ENCODE measurements around the gene PPEF1. TPM values are rescaled to one million over a fixed set of nuclear protein-coding genes. Genes with fewer than 3 reads are reported as not detected.
A peak's percentile ranks its signal among the peaks of the same experiment; 100 is the strongest.

The PPEF1 gene
- total RNA-seq = 0.38 TPM
- long read RNA-seq = 0 reads

DNA sequence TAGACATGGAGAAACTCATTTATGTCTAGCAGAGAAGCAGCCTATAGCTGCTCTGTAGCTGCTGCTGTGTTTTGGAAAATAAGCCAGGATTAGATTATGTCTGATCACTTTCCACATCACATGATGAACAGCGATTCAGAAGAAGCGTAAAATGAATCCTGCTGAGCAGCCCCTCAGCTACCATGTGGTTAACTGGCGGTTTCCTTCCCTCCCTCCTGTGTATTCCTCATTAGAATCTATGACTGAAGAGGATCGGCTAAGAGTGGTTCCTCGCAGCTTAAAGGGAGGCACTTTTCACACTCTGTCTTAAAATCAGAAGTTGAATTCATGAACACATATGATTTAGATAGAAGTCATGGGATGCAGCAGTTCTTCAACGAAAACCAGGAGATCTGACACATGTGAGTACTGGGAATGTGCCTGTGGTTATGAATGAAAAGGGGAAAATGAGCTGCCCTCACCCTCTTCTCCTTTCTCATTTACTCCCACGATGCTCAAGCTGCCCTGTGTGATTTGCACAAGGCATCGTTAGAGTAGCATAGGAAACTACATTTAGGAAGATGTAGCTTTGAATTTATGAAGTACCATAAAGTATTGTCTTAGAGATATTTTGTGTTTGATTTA, at the start of gene PPEF1:
PPEF1 (plus strand) TSS at position 220 of the 624 bp plus-strand sequence; CDS start at position 356, 136 bp downstream.
- intact Hi-C loops (cut with DNase I) = no loop called here
- DNase-seq (ENCODE audit: missing footprints) = no peak
- ATAC-seq = no peak

DNA sequence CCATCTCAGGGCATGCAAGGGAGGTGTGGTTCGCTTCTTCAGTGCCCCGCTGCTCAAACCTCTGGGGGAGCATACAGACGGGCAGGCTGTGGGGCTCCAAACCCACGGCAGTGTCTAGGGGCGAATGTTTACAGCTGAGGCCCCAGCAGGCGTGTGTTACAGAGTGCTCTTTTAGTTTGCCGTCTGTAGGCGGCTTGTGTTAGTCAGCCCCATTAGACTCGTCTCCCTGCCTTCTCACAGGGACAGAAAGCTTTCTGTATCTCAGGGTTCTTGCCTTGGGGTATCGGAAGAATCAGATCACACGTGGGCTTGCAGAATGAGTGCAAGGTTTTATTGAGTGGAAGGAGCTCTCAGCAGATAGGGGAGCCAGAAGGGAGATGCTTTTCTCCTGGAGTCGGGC, 46.2 kb upstream of the PPEF1 start:
- no peak for ATAC-seq
- no peak for DNase-seq (ENCODE audit: missing footprints)
- intact Hi-C loops (cut with DNase I) = no loop called here

GRCh38 chrX:18664947-18665346, 42.5 kb upstream of the PPEF1 start:
- intact Hi-C loops (cut with DNase I) = no loop called here
- ATAC-seq = no peak

GRCh38 chrX:18666614-18667013, 40.8 kb upstream of the PPEF1 start:
- intact Hi-C loops (cut with DNase I) = no loop called here
- ATAC-seq = no peak
- peak; percentile 64 for DNase-seq (ENCODE audit: missing footprints)

More at GRCh38 chrX:18664947-18665346, 42.5 kb upstream of the PPEF1 start:
- DNase-seq (ENCODE audit: missing footprints) = no peak

DNA sequence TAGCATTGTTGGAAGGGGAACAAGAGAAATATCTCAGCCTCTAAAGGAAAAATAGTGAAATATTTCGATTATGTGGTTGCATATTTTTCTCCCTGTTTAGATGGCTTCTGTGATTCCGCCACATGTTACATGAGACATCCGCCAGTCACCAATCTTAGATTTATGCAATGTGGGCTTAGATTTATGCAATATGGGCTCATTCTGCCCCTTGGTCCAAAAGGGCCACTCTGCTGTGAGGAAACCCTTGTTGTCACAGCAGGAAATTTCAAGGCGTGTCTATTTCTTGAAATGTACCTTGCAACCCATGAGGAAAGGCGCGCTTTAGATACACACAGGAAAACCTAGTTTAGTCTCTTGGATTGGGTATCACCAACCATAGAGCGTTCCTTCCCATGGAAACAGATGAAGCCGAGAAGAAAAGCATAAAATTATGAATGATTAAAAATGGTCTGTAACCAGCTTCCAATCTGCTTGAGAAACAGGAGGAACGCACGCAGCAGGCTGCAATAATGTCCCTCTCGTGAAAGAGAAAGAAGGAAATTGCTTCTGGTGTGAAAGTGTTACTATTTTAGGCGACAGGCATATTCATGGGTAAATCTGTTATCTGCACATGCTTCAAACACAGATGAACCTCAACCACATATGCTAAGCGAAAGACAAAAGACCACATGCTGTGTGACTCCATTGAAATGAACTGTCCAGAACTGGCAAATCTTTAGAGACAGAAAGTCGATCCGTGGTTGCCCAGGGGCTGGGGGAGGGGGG, 39.2 kb upstream of the PPEF1 start:
- ATAC-seq (no peak), DNase-seq (ENCODE audit: missing footprints) (no peak)
- intact Hi-C loops (cut with DNase I) = no loop called here

DNA sequence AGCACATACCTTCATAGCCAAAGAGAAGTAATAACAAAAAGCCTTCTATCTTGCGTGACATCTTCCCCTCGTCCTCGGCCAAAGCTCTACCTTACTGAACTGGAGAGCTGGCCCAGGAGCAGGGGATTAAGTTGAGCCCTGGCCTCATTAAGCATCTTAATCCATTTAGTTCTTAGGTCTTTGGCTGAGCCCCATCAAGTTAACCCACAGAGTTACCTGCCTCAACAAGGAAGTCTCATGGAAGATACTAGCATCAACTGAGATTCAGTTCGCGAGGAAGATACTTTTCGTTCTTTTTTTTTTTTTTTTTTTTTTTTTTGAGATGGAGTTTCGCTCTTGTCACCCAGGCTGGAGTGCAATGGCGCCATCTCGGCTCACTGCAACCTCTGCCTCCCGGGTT, 35.4 kb upstream of the PPEF1 start, which contains the start of gene RS1:
RS1 (minus strand) TSS at position 101 of the 400 bp plus-strand sequence; CDS start at position 61, 40 bp downstream.
- DNase-seq (ENCODE audit: missing footprints) (no peak), ATAC-seq (no peak)
- intact Hi-C loops (cut with DNase I) = loop anchor here (5.0 kb wide), 2 partner anchors 200 to 215 kb away; no protein-coding TSS in a partner anchor

DNA sequence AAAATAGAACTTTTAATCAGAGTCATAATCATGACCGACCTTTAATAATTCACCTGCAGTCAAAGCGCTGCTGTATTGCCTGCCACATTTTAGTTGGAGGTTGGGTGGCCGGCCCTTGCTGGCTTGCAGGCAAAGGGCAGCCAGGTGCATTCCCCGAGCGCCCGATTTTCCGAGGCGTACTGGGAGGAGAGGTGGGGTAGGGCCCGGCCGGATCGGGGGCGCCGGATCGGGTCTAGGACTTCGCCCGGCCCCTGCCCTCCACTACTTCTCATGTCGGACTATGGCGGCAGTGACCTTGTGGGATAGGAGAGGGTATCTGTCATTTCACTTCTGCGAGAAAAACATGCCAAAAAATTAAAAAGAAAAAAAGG, 33.0 kb upstream of the PPEF1 start:
- no peak for DNase-seq (ENCODE audit: missing footprints)
- intact Hi-C loops (cut with DNase I) = loop anchor here (5.0 kb wide), 2 partner anchors 198 to 213 kb away; no protein-coding TSS in a partner anchor
- peak; percentile 59 for ATAC-seq

- peak; percentile 93 for ATAC-seq
- intact Hi-C loops (cut with DNase I) = loop anchor here (5.0 kb wide), 4 partner anchors 92 to 248 kb away; partner anchors contain the start of gene CDKL5
- peak; percentile 87 for DNase-seq (ENCODE audit: missing footprints)
Measured at GRCh38 chrX:18674788-18675735, 32.4 kb upstream of the PPEF1 start.

DNA sequence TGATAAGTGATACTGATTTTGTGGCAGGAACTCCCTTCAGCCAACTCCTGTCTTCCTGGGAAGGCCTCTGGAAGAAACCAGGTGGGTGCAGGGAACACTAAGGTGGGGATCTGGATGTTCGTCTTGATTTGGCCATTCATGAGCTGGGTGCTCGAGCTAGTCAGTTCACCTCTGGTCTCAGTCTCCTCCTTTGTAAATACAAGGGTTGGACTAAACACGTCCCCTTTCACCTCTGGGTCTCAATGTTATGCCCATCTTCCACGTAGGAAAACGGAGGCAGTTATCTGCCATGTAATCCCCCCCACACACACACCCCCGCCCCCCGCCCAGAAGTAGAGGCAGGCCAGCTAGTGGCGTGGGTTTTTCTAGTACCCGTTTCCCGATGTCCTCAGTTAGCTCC, 31.4 kb upstream of the PPEF1 start:
- ATAC-seq = no peak
- intact Hi-C loops (cut with DNase I) = loop anchor here (5.0 kb wide), 2 partner anchors 91 to 249 kb away; partner anchors contain the start of gene CDKL5
- no peak for DNase-seq (ENCODE audit: missing footprints)

GRCh38 chrX:18676470-18676869, 31.0 kb upstream of the PPEF1 start:
- ATAC-seq = no peak
- no peak for DNase-seq (ENCODE audit: missing footprints)
- intact Hi-C loops (cut with DNase I) = loop anchor here (5.0 kb wide), 2 partner anchors 91 to 249 kb away; partner anchors contain the start of gene CDKL5

- intact Hi-C loops (cut with DNase I) = loop anchor here (5.0 kb wide), 2 partner anchors 90 to 250 kb away; partner anchors contain the start of gene CDKL5
- ATAC-seq (no peak), DNase-seq (ENCODE audit: missing footprints) (no peak)
Measured at GRCh38 chrX:18677161-18677869, 30.1 kb upstream of the PPEF1 start.

DNA sequence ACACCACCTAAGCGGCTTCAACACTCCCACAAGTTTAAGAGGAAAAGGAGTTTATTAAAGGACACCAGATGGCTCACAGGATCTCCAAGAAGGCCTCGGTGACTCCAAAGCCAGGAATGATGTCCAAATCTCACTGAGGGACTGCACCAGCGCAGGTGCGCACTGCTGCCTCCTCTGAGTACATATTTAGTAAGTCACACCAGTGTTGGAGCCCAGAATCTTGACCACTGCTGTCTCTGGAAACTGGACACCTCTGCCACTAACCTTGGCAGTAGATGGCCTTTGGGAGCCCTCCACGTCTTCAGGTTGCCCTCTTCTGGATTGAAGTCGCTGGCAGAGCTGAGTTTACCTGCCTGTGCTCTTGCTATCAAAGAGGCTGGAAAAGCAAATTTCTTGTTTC, 25.4 kb upstream of the PPEF1 start:
- intact Hi-C loops (cut with DNase I) = no loop called here

GRCh38 chrX:18682979-18683387, 24.5 kb upstream of the PPEF1 start:
- intact Hi-C loops (cut with DNase I) = no loop called here
- ATAC-seq = no peak
- no peak for DNase-seq (ENCODE audit: missing footprints)

More for the DNA sequence above, 25.4 kb upstream of the PPEF1 start:
- ATAC-seq (no peak), DNase-seq (ENCODE audit: missing footprints) (no peak)

DNA sequence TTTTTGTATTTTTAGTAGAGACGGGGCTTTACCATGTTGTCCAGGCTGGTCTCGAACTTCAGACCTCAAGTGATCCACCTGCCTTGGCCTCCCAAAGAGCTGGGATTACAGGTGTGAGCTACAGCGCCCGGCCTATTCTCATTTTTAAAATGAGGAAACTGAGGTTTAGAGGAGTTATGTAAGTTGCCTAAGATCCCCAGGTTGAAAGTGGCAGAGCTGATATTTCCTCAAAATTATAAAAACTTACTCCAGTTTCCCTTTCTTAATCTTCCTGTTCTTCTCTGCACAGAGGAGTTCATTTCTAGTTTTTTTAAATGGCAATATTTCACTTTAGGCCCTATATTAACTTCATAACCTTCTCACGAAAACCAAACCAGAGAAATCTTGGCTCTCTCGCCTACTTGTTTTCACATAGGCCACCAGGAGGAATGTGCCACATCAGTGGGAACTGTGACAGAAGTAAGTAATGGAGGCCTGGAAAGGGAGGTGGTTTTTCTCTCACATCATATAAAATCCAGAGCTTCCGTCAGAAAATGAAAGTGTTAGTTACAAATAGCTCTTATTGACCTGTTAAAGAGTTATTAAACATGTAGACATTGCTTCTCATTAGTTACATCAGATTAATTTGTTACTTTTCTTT, 19.5 kb upstream of the PPEF1 start:
- intact Hi-C loops (cut with DNase I) = no loop called here
- ATAC-seq = no peak
- DNase-seq (ENCODE audit: missing footprints) = no peak

DNA sequence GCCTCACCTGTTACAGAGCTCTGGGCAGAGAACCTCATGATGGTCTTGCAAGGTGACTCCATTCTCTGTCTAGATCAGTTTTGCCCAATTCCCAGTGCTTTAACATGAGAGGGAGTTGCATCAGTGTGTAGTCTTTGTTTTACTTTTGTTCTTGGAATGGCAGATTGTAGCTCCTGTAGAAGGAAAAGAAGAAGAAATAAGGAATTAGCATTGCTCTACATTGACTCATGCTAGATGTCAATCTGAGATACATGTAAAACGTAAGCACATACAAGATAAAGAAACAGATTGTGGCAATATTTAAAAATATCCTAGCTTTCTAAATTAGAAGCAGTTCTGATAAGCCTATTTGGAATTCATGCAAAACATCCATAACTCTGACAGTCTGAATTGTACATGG, 16.0 kb upstream of the PPEF1 start:
- ATAC-seq (no peak), DNase-seq (ENCODE audit: missing footprints) (no peak)
- intact Hi-C loops (cut with DNase I) = no loop called here

- DNase-seq (ENCODE audit: missing footprints) (no peak), ATAC-seq (no peak)
- intact Hi-C loops (cut with DNase I) = no loop called here
Measured at GRCh38 chrX:18692541-18692940, 14.9 kb upstream of the PPEF1 start.

DNA sequence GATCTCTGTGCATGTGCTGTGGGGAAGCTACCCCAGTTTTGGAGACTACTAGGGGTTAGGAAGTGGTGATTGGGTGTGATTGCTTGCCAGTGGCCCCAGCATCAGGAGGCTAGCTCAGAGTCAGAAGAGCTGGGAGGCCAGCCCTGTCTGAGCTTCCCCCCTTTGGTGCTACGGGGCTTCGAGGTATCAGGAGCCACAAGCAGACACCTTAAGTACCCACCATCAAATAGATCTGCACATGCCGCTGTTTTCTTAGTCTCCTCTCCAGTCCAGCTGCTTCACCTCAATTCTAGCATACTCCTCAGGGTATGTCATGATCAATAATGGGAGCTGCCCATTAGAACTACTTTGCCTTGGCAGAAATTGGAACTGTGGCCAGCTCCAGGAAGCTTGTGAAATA, 10.8 kb upstream of the PPEF1 start:
- ATAC-seq (no peak), DNase-seq (ENCODE audit: missing footprints) (no peak)
- intact Hi-C loops (cut with DNase I) = no loop called here
